Bronchial epithelial cell (primary cell): ENCODE results near the gene MVB12A. TPM values are rescaled to one million over a fixed set of nuclear protein-coding genes. Genes with fewer than 3 reads are reported as not detected.

ENCODE experiments used
- DNase-seq: peaks from one replicate; pipeline ENCODE4 v3.0.0-alpha.2; 2010; ENCODE audit warnings: low read depth
- FAIRE-seq: peaks from 2 replicates; lab custom pipeline; 2011; peaks lifted over from hg19 to GRCh38; lab: Jason Lieb, UNC
- H3K27me3 ChIP-seq: 2 replicates; pipeline ENCODE4 v1.5.1; 2011; ENCODE audit warnings: low read length; ENCODE audit not compliant: control insufficient read depth, insufficient read depth
- H3K36me3 ChIP-seq: 2 replicates; pipeline ENCODE4 v1.5.1; 2011; ENCODE audit warnings: low read length; ENCODE audit not compliant: control insufficient read depth, insufficient read depth
- H3K4me3 ChIP-seq: 2 replicates; pipeline ENCODE4 v1.5.1; 2011; ENCODE audit warnings: mild to moderate bottlenecking, low read depth, low read length, control low read depth
- total RNA-seq: library from RNA; depleted of rRNA; stranded (reverse); fragments of >200 nt; gene quantifications from 2 replicates; pipeline ENCODE4 v1.2.1, GENCODE V29; 2014
- TF ChIP-seq, protein P1 (sequence below): IDR thresholded peaks from 2 replicates; pipeline ENCODE4 v1.5.1; 2011; ENCODE audit warnings: mild to moderate bottlenecking, moderate library complexity, low read length, control low read depth, inconsistent platforms; ENCODE audit not compliant: insufficient read depth, severe bottlenecking

The MVB12A gene
- total RNA-seq, 1 donor from 2014 or later, result 22.9 TPM

DNA sequence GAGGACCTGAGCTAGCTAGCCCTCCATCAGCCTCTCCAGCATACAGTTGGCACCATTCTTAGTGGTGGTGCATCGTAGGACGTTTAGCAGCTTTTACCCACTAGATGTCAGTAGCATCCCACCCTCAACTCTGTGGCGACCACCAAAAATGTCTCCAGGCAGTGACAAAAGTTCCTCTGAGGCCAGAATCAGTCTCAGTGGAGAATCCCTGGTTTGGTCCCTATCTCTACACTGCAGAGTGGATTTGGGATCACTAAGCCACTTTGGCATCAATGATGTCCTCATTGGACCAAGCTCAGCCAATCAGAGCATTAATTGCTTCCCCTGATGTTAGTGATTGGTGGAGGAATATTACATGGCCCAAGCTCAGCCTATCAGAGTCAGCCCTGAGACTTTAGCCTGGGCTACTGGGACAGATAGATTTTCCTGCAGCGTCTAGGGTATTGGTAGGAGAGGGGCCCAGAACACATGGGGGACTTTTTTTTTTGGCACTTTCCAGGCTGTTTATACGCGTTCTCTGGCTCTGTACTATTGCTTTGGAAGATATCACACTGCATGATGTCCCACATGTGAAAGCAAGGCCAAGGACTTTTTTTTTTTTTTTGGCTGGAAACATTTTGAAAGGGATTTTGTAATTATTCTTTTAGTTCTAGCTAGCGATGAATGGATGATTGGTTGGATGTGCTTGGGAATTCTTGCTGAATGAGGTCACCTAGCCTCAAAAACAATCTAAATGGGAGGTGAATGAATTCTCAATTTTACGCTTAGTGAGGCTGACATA is 21.6 kb downstream of the MVB12A start:
- no peak overlapping the region for H3K4me3 ChIP-seq

GRCh38 chr19:17445526-17446165 is 25.8 kb downstream of the MVB12A start:
- H3K27me3 ChIP-seq, result no peaks in the 10 kb centered on the region
- H3K4me3 ChIP-seq, result no peak overlapping the region
- FAIRE-seq, result no peak
- TF ChIP-seq, protein P1, sequence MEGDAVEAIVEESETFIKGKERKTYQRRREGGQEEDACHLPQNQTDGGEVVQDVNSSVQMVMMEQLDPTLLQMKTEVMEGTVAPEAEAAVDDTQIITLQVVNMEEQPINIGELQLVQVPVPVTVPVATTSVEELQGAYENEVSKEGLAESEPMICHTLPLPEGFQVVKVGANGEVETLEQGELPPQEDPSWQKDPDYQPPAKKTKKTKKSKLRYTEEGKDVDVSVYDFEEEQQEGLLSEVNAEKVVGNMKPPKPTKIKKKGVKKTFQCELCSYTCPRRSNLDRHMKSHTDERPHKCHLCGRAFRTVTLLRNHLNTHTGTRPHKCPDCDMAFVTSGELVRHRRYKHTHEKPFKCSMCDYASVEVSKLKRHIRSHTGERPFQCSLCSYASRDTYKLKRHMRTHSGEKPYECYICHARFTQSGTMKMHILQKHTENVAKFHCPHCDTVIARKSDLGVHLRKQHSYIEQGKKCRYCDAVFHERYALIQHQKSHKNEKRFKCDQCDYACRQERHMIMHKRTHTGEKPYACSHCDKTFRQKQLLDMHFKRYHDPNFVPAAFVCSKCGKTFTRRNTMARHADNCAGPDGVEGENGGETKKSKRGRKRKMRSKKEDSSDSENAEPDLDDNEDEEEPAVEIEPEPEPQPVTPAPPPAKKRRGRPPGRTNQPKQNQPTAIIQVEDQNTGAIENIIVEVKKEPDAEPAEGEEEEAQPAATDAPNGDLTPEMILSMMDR, result no peak
- no peak for DNase-seq
- H3K36me3 ChIP-seq, result no peaks in the 10 kb centered on the region

More for the DNA sequence above, 21.6 kb downstream of the MVB12A start:
- TF ChIP-seq, protein P1, result peak; percentile 57
- FAIRE-seq (no peak), DNase-seq (no peak)
- no peaks in the 10 kb centered on the region for H3K27me3 ChIP-seq
- no peaks in the 10 kb centered on the region for H3K36me3 ChIP-seq

GRCh38 chr19:17447704-17448130 is 27.9 kb downstream of the MVB12A start:
- peak; percentile 40 for FAIRE-seq
- no peaks in the 10 kb centered on the region for H3K27me3 ChIP-seq

DNA sequence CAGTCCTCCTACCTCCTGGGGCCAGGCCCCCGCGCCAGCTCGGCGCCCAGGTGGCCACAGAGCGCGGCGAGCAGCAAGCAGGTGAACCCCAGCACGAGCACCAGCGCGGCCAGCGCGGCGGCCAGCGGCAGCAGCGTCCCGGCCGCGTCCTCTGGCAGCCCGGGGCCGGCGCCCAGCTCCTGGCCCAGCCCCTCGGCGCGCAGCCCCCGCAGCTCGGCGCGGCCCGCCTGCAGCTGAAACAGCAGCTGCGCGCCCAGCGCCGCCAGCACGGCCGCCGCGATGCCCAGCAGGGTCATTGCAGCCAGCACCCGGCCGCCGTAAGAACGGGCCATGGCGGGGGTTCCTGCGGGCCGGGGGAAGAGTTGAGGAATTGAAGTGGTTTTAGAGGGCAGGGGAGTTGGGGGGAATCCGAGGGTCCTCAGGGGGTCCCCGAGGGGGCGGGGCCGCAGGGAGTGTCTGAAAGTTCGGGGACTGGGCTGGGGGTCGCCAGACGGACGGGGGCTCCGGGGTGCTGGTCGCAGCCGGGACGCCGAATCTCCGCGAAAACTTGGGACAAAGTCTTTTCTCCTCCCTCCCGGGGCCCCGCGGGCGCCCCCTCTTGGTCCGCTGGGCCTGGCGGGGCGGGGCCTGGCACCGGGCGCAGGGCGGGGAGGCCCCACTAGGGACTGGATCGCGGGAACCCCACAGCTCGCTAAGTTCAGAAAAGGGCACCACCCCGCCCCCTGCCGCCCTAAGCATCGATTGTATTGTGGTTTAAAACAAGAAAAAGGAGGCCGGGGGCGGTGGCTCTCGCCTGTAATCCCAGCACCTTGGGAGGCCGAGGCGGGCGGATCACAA is 28.5 kb downstream of the MVB12A start, which contains the start of gene TMEM221:
TSS of gene TMEM221 (minus strand) at position 538 of the 837 bp plus-strand sequence. CDS start at position 332, 206 bp downstream.
- Histone ChIP-seq H3K27me3 (no peaks in the 10 kb centered on the region), H3K4me3 (peak within 1 kb of the TSS; percentile 28), H3K36me3 (no peaks in the 10 kb centered on the region)
- DNase-seq (no peak), FAIRE-seq (no peak)
- TF ChIP-seq, protein P1, result peak; percentile 67

More at GRCh38 chr19:17447704-17448130, 27.9 kb downstream of the MVB12A start:
- Histone ChIP-seq H3K36me3 (no peaks in the 10 kb centered on the region), H3K4me3 (no peak overlapping the region)
- TF ChIP-seq, protein P1, result no peak
- no peak for DNase-seq

GRCh38 chr19:17450264-17451075 is 30.6 kb downstream of the MVB12A start:
- Histone ChIP-seq H3K36me3 (no peaks in the 10 kb centered on the region), H3K27me3 (peaks cover 8% of the 10 kb centered on the region), H3K4me3 (no peak overlapping the region)
- TF ChIP-seq, protein P1, result no peak
- DNase-seq (peak; percentile 99), FAIRE-seq (peak; percentile 99)
